Thyroid gland (tissue), 4 donors: Measurements from ENCODE around the gene ZFYVE27.

ENCODE experiments used
- POLR2A ChIP-seq, 2 donors: fragments of 450-650 bp; IDR thresholded peaks; one replicate each; pipeline ENCODE4 v1.6.1; 2017; ENCODE audit warnings: antibody characterized with exemption in 2 of 2, mild to moderate bottlenecking in 2 of 2, moderate library complexity in 1 of 2
- TF ChIP-seq, protein P1 (sequence below), 6 experiments: fragments of 200-600 bp in 3 of 6; fragments of 450-650 bp in 3 of 6; sonication (generic) in 3 of 6; IDR thresholded peaks; one replicate each; pipeline ENCODE4 v1.5.1; 2016 to 2019; ENCODE audit warnings: antibody characterized with exemption in 6 of 6, mild to moderate bottlenecking in 2 of 6, inconsistent platforms in 1 of 6, moderate library complexity in 1 of 6

DNA sequence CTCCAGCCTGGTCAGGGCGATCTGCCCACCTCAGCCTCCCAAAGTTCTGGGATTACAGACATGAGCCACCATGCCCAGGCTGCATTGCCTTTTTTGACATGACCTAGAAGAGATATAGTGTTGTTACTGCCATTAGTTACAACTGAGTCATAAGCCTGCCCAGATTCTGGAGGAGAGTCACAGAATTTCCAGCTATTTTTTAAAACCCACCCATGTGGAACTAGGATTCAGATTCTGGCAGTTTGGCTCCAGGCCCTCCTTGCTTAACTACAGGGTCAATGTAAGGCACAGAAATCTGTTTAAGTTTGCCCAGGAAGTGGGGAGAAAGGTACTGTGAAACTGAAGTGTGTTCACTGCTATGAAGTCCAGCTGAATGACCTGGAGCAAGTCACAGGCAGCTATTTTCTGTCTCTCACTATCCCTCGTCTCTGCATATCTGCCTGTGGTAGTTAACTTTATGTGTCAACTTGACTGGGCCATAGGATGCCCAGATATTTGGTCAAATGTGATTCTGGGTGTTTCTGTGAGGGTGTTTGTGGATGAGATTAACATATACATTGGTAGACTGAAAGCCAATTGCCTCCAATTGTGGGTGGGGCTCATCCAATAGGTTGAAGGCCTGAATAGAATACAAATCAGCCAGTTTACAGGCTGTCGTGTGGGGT is 31.8 kb upstream of the ZFYVE27 start:
- TF ChIP-seq, protein P1, sequence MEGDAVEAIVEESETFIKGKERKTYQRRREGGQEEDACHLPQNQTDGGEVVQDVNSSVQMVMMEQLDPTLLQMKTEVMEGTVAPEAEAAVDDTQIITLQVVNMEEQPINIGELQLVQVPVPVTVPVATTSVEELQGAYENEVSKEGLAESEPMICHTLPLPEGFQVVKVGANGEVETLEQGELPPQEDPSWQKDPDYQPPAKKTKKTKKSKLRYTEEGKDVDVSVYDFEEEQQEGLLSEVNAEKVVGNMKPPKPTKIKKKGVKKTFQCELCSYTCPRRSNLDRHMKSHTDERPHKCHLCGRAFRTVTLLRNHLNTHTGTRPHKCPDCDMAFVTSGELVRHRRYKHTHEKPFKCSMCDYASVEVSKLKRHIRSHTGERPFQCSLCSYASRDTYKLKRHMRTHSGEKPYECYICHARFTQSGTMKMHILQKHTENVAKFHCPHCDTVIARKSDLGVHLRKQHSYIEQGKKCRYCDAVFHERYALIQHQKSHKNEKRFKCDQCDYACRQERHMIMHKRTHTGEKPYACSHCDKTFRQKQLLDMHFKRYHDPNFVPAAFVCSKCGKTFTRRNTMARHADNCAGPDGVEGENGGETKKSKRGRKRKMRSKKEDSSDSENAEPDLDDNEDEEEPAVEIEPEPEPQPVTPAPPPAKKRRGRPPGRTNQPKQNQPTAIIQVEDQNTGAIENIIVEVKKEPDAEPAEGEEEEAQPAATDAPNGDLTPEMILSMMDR (IDR thresholded peaks at IDR 0.05) = no peak
- TF ChIP-seq POLR2A (IDR thresholded peaks at IDR 0.05) = no peak
